ENCODE measurements around the gene TSTD1.
"Not testable (repeated sequence)": the region's sequence is repeated elsewhere in the genome, so short reads cannot be mapped to it uniquely, and the experiment has no call there.

Gene TSTD1

GRCh38 chr1:161069241-161069640 lies 30.5 kb upstream of the TSTD1 start:
- DNase-seq (ENCODE audit: low spot score): no peak
- peak overlapping the region in 1 of 2 donors; percentile 80 for H3K27ac ChIP-seq
- TF ChIP-seq CTCF (IDR thresholded peaks at IDR 0.05): no peak

GRCh38 chr1:161068306-161069234 lies 29.8 kb upstream of the TSTD1 start:
- no peak for DNase-seq (ENCODE audit: low spot score)
- H3K4me3 ChIP-seq: peak overlapping the region; percentile 65

More at GRCh38 chr1:161069241-161069640, 30.5 kb upstream of the TSTD1 start:
- H3K4me3 ChIP-seq: peak overlapping the region; percentile 65

GRCh38 chr1:161066694-161067093 lies 27.9 kb upstream of the TSTD1 start:
- DNase-seq (ENCODE audit: low spot score): no peak
- Histone ChIP-seq H3K27ac (no peak overlapping the region), H3K4me3 (no peak overlapping the region)
- no peak for TF ChIP-seq CTCF (IDR thresholded peaks at IDR 0.05)

More at GRCh38 chr1:161068306-161069234, 29.8 kb upstream of the TSTD1 start:
- H3K27ac ChIP-seq: peak overlapping the region in 1 of 2 donors; percentile 80
- no peak for TF ChIP-seq CTCF (IDR thresholded peaks at IDR 0.05)

- DNase-seq (ENCODE audit: low spot score); H3K27ac ChIP-seq; H3K4me3 ChIP-seq: not testable (repeated sequence)
These were observed 26.9 kb upstream of the TSTD1 start for GRCh38 chr1:161065681-161066080.

GRCh38 chr1:161063936-161064335 lies 25.2 kb upstream of the TSTD1 start:
- DNase-seq (ENCODE audit: low spot score); H3K27ac ChIP-seq; H3K4me3 ChIP-seq: not testable (repeated sequence)

GRCh38 chr1:161061419-161061818 lies 22.7 kb upstream of the TSTD1 start:
- Histone ChIP-seq H3K27ac (no peak overlapping the region), H3K4me3 (no peak overlapping the region)
- no peak for DNase-seq (ENCODE audit: low spot score)
- no peak for TF ChIP-seq CTCF (IDR thresholded peaks at IDR 0.05)

GRCh38 chr1:161059293-161059692 lies 20.5 kb upstream of the TSTD1 start:
- DNase-seq (ENCODE audit: low spot score): no peak
- H3K27ac ChIP-seq: no peak overlapping the region
- H3K4me3 ChIP-seq: no peak overlapping the region
- no peak for TF ChIP-seq CTCF (IDR thresholded peaks at IDR 0.05)

GRCh38 chr1:161054805-161055204 lies 16.0 kb upstream of the TSTD1 start:
- Histone ChIP-seq H3K27ac (no peak overlapping the region), H3K4me3 (no peak overlapping the region)
- no peak for DNase-seq (ENCODE audit: low spot score)
- TF ChIP-seq CTCF (IDR thresholded peaks at IDR 0.05): no peak

All from coronary artery (tissue), 2 donors.